NCI-H1436 (cell line): ENCODE measurements around the gene LAMA2.

Experiments used
- DNase-seq: peaks from one replicate; lab custom pipeline; 2025; lab: John Stamatoyannopoulos, UW

Gene LAMA2

GRCh38 chr6:129368970-129369369 lies 486.0 kb downstream of the LAMA2 start:
- no peak for DNase-seq

- no peak for DNase-seq
Measured at GRCh38 chr6:129369737-129370136, 486.8 kb downstream of the LAMA2 start.

GRCh38 chr6:129370268-129370916 lies 487.5 kb downstream of the LAMA2 start:
- DNase-seq = no peak

GRCh38 chr6:129381885-129382284 lies 498.9 kb downstream of the LAMA2 start:
- no peak for DNase-seq

- no peak for DNase-seq
Measured at GRCh38 chr6:129382916-129383315, 500.0 kb downstream of the LAMA2 start.

GRCh38 chr6:129385117-129385516 lies 502.2 kb downstream of the LAMA2 start:
- no peak for DNase-seq

- DNase-seq = no peak
Measured at GRCh38 chr6:129390900-129391299, 508.0 kb downstream of the LAMA2 start.

GRCh38 chr6:129393654-129394053 lies 510.7 kb downstream of the LAMA2 start:
- DNase-seq = no peak

- DNase-seq = no peak
Measured at GRCh38 chr6:129398764-129399163, 515.8 kb downstream of the LAMA2 start.

- DNase-seq = no peak
Measured at GRCh38 chr6:129402244-129402643, 519.3 kb downstream of the LAMA2 start.

- DNase-seq = no peak
Measured at GRCh38 chr6:129411092-129411491, 528.2 kb downstream of the LAMA2 start.

GRCh38 chr6:129416337-129416990 lies 533.5 kb downstream of the LAMA2 start:
- no peak for DNase-seq

GRCh38 chr6:129417416-129418086 lies 534.6 kb downstream of the LAMA2 start:
- no peak for DNase-seq

GRCh38 chr6:129419324-129419723 lies 536.4 kb downstream of the LAMA2 start:
- DNase-seq = no peak

GRCh38 chr6:129426343-129426742 lies 543.4 kb downstream of the LAMA2 start:
- DNase-seq = no peak

GRCh38 chr6:129429956-129430355 lies 547.0 kb downstream of the LAMA2 start:
- DNase-seq = no peak

GRCh38 chr6:129432738-129433137 lies 549.8 kb downstream of the LAMA2 start:
- no peak for DNase-seq

GRCh38 chr6:129434091-129434490 lies 551.2 kb downstream of the LAMA2 start:
- no peak for DNase-seq

- no peak for DNase-seq
Measured at GRCh38 chr6:129440691-129441090, 557.8 kb downstream of the LAMA2 start.

- no peak for DNase-seq
Measured at GRCh38 chr6:129444683-129445082, 561.7 kb downstream of the LAMA2 start.

- no peak for DNase-seq
Measured at GRCh38 chr6:129446272-129447197, 563.6 kb downstream of the LAMA2 start.

GRCh38 chr6:129447198-129447565 lies 564.2 kb downstream of the LAMA2 start:
- no peak for DNase-seq
